Iris pigment epithelial cell (primary cell): ENCODE measurements around the gene ARHGAP26.

ENCODE experiments used
- DNase-seq: peaks from one replicate; pipeline ENCODE4 v3.0.0-alpha.2; 2011; ENCODE audit warnings: low read depth

Gene ARHGAP26

DNA sequence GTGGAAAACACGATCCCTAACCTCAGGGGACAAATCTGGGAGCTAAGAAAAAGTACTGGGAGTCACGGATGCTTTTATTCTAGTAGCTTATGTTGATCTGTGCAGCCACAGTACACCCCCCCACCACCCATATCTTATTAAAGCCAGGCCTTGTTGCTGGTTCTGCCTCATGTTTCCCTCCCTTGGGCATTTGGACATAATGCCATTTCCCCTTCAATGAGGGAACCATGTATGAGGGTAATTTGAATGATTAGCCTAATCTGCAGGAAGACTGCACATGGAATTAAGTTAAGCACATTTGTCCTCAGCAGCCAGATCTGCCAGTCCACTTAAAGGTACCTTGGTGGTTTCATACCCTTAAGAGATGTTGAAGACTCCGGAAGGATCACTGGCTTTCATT is 102.0 kb downstream of the ARHGAP26 start:
- no peak for DNase-seq

DNA sequence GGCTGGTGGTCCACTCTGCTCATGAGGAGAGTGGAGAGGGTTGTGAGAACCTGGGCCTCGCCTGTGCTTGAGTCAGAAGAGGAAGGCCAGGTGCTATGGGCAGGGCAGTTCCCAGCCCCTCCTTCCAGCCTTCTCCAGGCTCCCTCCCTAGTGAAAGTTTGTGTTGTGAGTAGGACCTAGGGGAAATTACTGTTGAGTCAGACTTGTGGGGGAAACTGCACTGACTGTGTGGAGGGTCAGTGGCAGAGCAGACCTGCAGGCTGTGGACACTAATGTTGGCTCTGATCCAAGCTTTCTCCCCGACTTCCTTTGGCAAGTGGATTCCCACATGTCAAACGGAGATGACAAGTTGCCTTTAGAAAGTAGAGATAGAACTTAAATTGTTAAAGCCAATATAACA is 102.6 kb downstream of the ARHGAP26 start:
- DNase-seq: peak; percentile 76

DNA sequence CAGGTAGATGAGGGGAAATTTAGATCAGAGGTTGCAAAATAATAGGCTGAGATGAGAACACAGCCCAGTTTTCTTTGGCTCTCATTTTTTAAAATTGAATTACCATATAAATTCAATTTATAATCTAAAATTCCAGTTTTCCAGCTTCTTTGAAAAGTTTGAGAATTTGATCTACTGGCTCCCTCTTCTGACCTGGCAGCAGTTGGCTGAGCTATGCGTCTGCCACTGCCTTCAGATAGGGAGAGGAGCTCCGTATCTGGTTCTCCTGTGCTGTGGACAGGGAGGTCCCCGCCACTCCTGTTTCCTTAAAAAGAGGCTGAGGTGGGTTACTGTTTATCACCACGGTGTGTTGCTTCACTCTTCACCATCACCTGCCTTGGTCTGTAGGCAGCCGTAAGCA is 103.7 kb downstream of the ARHGAP26 start:
- DNase-seq: no peak

DNA sequence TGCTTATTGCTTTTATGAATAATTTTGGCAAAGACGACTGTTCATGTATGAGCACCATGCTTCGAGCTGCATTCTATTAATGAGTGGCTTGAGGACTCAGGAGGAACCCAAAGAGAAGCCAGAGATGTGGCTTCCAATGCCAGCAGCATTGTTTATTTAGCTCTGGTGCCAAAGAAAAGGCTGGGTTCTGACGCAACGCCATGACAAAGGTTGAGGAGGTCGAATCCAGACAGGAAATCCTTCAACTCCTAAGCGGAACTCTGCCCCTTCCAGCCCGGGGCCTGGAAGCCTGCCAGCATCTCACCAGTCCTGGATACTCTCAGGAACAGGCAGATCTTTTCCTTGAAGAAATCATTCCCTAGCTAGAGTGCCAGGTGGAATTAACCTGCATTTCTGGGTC is 104.4 kb downstream of the ARHGAP26 start:
- DNase-seq: no peak

DNA sequence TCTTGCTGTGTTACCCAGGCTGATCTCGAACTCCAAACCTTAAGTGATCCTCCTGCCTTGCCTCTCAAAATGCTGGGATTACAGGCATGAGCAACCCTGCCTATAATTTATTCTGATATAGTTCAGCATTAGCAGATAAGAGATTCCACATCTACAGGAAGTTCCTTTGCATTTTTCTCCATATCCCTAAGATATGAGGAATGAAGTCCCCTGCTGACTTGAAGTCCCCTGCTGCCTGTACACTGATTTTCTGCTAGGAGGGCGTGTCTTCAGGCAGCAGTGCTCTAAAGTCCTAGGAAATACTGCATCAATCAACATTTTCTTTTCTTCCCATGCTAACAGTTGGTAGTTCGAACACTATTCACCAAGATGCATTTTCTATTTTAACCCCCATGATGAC is 105.8 kb downstream of the ARHGAP26 start:
- no peak for DNase-seq

DNA sequence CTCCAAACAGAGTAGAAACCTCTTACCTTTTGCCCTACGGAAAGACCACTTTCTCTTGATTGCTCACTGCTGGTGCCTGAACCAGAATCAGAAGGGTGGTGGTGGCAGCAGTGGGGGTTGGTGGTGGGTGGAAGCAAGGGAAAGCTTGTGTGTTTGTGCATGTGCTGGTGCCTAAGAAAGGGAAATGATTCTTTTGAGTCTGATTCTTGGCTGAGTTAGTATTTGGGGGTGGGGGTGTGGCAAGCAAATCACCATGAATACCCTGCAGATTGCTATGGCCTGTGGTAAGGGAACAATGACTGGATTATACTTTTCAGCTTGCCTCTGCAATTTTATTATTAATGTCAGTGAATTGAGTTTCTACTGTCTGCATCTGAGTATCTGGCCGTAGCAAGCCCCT is 106.6 kb downstream of the ARHGAP26 start:
- no peak for DNase-seq

DNA sequence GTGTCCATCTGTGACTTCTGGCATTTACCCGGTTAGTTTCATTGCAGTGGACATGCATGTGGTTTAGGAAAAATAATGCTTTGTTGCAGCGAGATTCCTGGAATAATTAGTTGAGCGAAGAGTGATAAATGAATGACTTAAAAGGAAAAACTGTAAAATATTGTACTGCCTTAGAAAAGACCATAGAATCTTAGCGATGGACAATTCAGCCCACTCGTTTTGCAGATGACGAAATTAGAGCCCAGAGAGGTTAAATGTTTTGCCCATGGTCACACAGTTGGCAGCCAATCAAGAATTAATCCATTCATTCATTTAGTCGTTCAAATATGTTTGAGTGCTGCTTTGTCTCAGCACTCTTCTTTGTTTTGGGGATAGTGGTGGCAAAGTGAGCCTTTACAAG is 107.9 kb downstream of the ARHGAP26 start:
- DNase-seq: no peak

DNA sequence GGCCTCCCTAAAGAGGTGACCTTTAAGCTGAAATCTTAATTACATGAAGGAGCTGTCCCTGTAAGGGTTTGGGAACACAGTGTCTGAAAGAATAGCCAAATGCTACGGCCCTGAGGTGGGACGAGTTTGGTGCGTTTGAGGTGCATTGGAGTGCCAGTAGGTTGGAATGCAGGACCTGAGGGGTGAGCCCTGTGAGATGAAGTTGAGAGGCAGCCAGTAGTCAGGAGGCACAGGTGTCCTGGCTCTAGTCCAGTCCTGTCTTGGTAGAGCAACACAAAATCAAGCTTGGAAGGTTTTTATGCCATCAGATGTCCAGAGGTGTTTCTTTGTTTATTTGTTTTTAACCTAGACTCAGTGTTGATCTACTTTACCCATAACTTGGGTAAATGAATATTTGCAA is 108.5 kb downstream of the ARHGAP26 start:
- no peak for DNase-seq

DNA sequence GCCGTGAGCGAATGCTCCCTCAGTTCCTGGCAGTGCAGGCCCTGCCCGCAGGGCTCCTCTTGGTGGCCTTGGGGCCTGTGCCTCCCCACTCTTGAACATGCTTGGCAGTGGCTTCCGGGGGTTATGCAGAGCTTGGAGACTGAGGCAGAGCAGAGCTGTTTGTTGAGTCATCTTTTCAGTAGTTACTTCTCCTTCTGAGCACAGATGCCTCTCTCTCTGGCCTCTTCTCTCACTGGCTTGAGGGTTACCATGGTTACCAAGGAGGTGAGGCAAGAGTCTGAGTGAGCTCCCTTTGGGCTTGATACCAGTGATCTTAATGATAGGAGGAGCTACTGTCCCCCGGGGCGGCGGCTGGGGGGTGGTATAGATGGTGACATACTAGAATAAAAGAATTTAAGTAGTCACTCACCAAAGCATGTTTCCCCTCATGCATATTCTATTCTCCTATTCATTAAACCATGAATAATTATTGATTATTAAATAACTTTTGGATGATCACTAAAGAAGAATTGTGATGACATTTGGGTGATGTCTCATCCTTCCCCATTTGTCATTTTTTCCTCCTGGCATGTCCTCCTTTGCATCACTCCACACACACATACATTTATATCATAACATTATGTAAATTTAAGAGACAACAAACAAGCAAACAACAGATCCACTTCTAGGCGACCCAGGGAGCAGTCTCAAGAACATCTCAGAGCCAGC is 111.1 kb downstream of the ARHGAP26 start:
- peak; percentile 95 for DNase-seq

DNA sequence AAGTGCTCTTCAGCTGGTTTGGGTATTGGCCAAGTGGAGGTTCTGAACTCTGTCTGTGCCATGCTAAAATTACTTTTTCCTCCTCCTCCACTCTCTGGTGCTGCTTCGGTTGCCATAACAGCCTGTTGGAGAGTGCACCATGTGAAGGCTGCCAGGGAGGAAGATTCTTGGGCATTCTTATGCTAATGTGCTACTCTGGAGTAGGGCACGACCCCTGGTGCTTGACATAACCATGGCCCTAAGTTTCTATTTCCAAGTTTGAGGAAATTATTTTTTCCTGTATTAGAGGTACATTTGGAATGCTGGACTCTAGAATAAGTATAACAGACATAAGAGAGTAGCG is 111.6 kb downstream of the ARHGAP26 start:
- DNase-seq: no peak

DNA sequence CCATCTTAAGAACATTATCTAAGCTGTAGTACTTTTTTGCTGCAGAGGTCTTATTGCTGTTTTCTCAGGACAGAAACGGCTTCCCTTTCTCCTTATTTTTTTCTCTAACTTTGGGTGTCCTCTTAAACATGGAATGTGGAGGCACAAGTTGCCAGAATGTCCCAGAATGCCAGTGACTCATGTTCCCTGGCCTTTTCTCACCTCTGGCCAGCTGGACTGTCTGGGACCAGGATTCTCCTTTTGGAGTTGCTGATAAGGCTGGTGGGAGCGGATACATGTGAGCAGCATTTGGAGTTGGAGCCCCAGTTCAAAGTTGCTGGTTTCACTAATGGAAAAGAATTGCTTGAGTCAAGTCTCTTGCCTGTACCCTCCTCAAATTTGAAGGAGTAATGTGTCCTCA is 112.8 kb downstream of the ARHGAP26 start:
- DNase-seq: peak; percentile 47

DNA sequence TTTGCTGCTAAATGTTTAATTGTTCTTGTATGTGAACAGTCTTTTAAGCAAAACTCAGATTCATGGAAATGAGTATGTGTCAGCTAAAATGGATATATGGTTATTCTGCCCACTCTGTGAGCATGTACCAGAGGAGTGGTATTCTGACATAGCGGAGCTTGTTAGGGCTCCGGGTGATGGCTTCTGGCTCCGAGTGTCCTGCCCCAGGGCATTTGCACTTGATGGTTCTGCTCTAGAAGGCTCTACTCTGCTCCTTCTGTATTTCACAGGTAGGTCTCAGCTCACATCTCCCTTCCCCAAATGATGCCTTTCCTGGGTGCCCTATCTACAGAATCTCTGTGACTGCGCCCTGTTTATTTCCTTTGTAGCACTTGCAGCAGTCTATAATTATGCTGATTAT is 113.3 kb downstream of the ARHGAP26 start:
- no peak for DNase-seq

DNA sequence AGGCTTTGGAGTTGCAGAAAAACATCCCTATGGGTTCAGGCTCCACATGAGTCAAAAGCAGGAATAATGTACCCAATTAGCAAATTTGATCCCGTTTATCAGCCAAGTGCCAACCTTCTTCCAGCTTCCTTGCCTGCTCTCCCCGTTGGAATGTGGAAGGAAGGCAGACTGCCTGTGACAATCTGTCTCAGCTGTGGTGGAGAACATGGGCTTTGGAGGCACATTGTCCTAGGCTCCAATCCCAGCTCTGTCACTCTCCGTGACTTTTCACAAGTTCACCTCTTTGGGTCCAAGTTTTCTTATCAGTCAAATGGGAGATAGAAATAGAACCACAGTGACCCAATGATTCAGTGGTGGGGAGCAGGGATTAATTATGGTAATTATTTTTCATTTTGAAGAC is 113.9 kb downstream of the ARHGAP26 start:
- no peak for DNase-seq

DNA sequence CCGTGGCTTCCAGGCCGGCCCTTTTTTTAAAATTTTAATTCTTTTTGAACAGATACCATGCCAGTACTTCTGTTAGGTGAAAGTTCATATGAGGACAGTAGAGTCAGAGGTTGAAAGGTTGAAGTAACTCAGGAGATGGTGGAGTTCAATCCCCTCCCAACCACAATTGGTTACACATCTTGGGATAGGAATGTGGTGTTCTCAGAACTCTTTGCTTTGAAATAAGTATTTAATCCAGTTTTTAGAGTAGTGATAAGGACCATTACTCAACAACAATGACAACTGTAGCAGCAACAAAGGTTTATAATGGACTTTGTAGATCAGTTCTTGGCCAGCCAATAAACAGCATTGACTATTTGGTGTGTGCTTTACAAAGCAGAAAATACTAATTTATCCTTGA is 116.0 kb downstream of the ARHGAP26 start:
- peak; percentile 59 for DNase-seq

DNA sequence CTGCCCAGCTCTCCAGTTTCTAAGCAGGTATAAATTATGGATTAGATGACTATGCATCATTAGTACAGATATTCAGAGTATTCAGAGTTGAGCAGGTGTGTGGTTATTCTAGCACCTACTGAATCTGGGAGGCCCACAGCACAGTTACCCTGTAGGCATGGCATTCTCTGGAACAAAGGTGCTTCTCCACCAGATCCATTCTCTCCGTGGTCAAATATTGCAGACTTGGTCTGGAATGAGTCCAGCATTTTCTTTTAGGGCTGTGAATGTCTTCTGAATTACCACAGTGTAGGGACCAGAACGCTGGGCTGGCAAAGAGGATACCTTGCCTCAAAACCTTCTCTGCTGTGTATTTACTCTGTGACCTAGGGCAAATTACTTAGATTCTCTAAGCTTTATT is 116.8 kb downstream of the ARHGAP26 start:
- no peak for DNase-seq

DNA sequence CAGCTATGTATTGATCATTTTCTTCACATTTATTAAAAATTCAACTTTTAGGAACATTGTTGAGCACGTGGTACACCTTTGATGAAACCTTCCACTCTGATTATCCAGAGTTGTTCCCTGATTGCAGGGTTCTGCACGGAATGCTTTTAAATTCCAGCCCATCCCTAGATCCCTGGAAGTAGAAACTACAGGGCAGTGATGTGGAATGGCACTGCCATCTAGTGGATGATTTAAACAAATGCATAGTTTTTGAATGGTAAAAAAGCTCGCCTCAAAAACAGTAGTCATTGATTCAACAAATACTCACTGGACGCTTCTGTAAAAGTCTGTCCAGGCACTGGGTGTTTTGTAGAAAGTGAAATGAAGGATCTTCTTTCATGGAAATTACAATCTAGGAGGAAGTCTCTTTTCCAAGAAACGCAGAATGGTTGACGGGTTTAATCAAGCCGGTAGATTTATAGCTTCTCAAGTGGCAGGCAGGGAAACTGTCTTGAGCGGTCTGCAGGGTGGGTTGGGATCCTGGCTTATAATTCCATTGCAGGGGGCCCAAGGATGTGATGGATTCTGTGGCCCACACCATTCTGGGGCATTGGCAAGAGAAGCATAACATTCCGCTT is 118.4 kb downstream of the ARHGAP26 start:
- DNase-seq: peak; percentile 52

DNA sequence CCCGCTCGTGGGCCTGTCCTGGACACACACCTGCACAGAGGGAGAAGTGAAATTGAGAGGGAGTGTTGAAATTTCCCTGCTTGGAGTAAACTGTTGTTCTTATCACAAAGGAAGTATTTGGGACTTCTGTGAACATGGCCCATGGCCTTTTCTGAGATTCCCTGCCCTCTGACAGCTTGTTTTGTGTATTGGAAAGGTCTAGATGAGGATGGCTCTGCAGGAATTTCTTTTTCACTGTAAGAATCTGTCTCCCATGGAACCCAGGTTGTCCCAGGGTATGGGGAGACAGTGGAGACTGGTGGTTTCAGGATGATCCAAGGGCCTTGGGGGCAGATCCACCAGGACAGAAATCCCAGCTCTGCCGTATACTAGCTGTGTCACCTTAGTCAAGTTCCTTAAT is 121.8 kb downstream of the ARHGAP26 start:
- no peak for DNase-seq

DNA sequence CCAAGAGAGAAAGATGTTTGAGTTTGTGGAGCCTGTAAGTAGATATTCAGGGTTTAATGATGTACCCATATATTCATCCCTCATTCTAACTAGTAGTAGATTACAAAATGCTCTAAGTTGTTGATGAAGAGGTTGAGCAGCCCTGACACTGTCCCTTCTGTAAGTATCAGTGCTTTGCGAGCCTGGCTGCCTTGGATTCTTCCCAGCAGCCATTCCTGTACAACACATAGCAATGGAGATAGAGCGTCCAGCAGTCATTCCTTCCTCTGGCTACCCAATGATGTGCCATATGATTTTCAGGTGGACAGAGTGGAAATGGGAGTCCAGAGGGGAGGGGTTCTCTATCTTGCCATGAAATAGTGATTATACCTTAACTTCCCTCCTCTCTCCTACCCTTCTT is 124.1 kb downstream of the ARHGAP26 start:
- no peak for DNase-seq

DNA sequence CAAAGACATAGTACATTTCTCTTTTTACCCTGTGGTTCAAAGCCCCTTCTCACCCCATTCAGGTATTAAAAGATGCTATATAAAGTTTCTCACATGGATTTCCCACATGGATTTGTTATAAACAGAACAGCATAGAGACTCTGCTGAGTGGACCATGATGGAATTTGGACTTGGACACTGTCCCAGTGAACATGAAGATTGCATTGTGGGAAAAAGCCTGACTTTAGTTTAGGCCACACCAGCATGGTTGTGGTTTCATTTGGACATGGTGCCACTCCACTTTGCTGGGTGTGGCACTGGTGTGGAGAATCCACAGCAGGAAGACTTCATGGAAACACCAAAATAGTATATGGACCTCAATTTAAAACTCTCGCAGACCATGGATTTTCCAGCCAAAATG is 124.6 kb downstream of the ARHGAP26 start:
- peak; percentile 85 for DNase-seq

DNA sequence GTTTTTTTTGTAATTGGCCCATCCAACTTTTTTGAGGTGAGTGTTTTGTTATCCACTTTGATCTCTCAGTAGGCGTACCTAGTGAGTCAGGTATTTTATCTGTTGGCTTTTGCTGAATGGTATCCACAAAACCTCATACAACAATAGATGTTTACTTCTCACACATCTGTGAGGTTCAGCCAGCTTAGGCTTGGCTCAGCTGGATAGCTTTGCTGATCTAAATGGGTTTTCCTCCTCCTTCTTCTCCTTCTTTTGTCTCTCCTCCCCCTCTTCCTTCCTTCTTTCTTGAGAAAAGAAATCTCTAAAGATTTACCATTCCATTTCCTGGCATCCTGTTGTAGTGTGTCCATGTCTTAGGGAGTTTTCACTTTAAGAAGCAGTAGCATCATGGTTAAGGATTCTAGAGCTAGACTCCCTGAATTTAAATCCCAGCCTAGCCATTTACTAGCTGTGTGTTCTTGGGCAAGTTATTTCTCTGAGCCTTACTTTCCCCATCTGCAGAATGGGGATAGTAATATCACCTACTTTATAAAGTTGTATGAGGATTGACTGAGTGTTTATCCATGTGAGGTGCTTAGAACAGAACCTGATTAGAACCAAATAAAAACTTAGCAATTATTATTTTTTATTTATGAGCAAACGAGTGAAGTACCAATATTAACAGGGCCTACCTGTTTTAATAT is 126.3 kb downstream of the ARHGAP26 start:
- no peak for DNase-seq

DNA sequence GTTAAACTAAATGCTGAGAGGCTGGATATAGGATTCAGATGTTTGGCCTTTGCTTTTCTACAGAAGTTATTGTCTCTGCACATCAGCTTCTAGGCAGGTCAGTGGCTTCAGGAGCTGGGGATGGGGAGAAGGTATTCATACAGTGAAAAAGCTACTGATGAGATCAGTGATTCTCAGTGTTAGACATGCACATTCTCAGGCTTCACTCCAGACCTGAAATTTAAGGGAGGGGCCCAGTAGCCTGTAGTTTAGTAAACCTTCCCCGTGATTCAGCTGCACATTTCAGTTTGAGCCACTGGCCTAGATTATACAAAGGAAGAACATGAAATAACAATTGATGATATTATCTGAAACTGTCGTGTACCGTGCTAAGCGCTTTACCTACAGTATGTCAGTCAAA is 127.2 kb downstream of the ARHGAP26 start:
- no peak for DNase-seq

DNA sequence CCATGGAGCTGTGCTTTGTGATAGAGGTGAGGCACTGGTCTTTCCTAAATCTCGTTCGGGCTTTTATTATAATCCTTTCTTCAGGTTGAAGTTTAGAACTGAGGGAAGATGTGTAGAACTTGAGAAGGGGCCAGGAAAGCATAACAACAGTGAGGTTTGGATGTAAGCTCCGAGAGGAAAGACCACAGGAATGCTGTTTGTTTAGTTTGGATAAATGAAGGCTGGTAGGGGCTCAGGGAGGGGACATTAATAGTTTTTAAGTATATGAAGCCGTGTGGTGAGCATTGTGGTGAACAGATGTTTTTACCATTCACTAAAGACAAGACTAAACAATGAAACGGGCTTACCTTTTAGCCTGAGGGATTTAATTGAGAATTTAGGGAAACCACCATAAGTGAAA is 130.8 kb downstream of the ARHGAP26 start:
- peak; percentile 90 for DNase-seq

DNA sequence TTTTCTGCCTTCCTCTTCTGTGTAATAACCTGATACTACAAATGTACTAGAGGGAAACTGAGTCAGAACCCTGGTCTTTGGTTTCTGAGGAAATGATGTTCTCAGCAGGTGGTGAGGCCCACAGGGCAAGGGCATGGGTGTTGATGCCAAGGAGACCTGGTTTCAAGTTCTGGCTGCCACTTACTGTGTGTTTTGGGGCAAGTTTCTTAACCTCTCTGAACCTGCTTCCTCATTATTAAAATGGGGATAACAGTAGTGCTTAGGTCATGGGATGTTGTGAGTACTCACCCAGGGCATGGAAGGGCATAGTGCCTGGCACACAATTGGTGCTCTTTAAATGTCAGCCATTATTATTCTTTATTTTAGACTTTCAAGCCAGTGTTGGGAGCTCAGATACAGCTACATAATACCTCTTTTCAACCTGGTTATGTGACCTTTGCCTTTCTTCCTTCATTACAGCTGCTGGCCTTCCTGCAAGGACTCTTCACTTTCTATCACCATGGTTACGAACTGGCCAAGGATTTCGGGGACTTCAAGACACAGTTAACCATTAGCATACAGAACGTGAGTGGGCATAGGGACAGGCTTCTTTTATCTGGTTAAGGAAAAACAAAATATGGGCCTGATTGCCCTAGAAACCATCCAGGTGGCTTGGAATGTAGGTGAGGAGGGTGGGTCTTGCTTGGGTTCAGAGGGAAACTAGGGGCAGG is 131.5 kb downstream of the ARHGAP26 start:
- DNase-seq: no peak
